ENCODE results near the gene ACOT7. TPM values are rescaled to one million over a fixed set of nuclear protein-coding genes. Genes with fewer than 3 reads are reported as not detected.
"Not testable (repeated sequence)": the region's sequence is repeated elsewhere in the genome, so short reads cannot be mapped to it uniquely, and the experiment has no call there.

ACOT7 gene
- total RNA-seq, 1 experiment from 2014 or later = 177 TPM

GRCh38 chr1:6410248-6410893 lies 16.8 kb upstream of the ACOT7 start:
- DNase-seq (ENCODE audit: low read depth) = no peak
- in situ Hi-C loops (cut with HindIII; ENCODE audit: low pct_unique_long_range_greater_than_20kb, low sequenced_read_pairs) = no loop called here

GRCh38 chr1:6409733-6410132 lies 16.2 kb upstream of the ACOT7 start:
- in situ Hi-C loops (cut with HindIII; ENCODE audit: low pct_unique_long_range_greater_than_20kb, low sequenced_read_pairs) = no loop called here
- no peak for DNase-seq (ENCODE audit: low read depth)

GRCh38 chr1:6409053-6409452 lies 15.5 kb upstream of the ACOT7 start:
- in situ Hi-C loops (cut with HindIII; ENCODE audit: low pct_unique_long_range_greater_than_20kb, low sequenced_read_pairs) = no loop called here
- DNase-seq (ENCODE audit: low read depth) = no peak

- DNase-seq (ENCODE audit: low read depth) = no peak
- in situ Hi-C loops (cut with HindIII; ENCODE audit: low pct_unique_long_range_greater_than_20kb, low sequenced_read_pairs) = no loop called here
Observed at GRCh38 chr1:6408023-6408422, 14.5 kb upstream of the ACOT7 start.

- DNase-seq (ENCODE audit: low read depth) = no peak
- in situ Hi-C loops (cut with HindIII; ENCODE audit: low pct_unique_long_range_greater_than_20kb, low sequenced_read_pairs) = no loop called here
Observed at GRCh38 chr1:6401673-6402072, 8.1 kb upstream of the ACOT7 start.

- DNase-seq (ENCODE audit: low read depth) = no peak
- in situ Hi-C loops (cut with HindIII; ENCODE audit: low pct_unique_long_range_greater_than_20kb, low sequenced_read_pairs) = no loop called here
Observed at GRCh38 chr1:6399294-6399693, 5.7 kb upstream of the ACOT7 start.

GRCh38 chr1:6397844-6398441 lies 4.4 kb upstream of the ACOT7 start:
- in situ Hi-C loops (cut with HindIII; ENCODE audit: low pct_unique_long_range_greater_than_20kb, low sequenced_read_pairs) = no loop called here
- no peak for DNase-seq (ENCODE audit: low read depth)

- in situ Hi-C loops (cut with HindIII; ENCODE audit: low pct_unique_long_range_greater_than_20kb, low sequenced_read_pairs) = no loop called here
- no peak for DNase-seq (ENCODE audit: low read depth)
Observed at GRCh38 chr1:6396998-6397397, 3.4 kb upstream of the ACOT7 start.

GRCh38 chr1:6395781-6396244 lies 2.2 kb upstream of the ACOT7 start:
- DNase-seq (ENCODE audit: low read depth); in situ Hi-C loops (cut with HindIII; ENCODE audit: low pct_unique_long_range_greater_than_20kb, low sequenced_read_pairs): not testable (repeated sequence)

GRCh38 chr1:6395130-6395529 lies 1.6 kb upstream of the ACOT7 start:
- DNase-seq (ENCODE audit: low read depth); in situ Hi-C loops (cut with HindIII; ENCODE audit: low pct_unique_long_range_greater_than_20kb, low sequenced_read_pairs): not testable (repeated sequence)

- no peak for DNase-seq (ENCODE audit: low read depth)
- in situ Hi-C loops (cut with HindIII; ENCODE audit: low pct_unique_long_range_greater_than_20kb, low sequenced_read_pairs) = no loop called here
Observed at GRCh38 chr1:6392809-6393399, 663 bp downstream of the ACOT7 start.

GRCh38 chr1:6391951-6392808 lies 1.4 kb downstream of the ACOT7 start:
- peak; percentile 32 for DNase-seq (ENCODE audit: low read depth)
- in situ Hi-C loops (cut with HindIII; ENCODE audit: low pct_unique_long_range_greater_than_20kb, low sequenced_read_pairs) = no loop called here

- DNase-seq (ENCODE audit: low read depth) = no peak
- in situ Hi-C loops (cut with HindIII; ENCODE audit: low pct_unique_long_range_greater_than_20kb, low sequenced_read_pairs) = no loop called here
Observed at GRCh38 chr1:6389971-6390370, 3.6 kb downstream of the ACOT7 start.

- DNase-seq (ENCODE audit: low read depth) = peak; percentile 63
- in situ Hi-C loops (cut with HindIII; ENCODE audit: low pct_unique_long_range_greater_than_20kb, low sequenced_read_pairs) = no loop called here
Observed at GRCh38 chr1:6386371-6386949, 7.1 kb downstream of the ACOT7 start.

GRCh38 chr1:6385488-6386191 lies 7.9 kb downstream of the ACOT7 start:
- DNase-seq (ENCODE audit: low read depth) = peak; percentile 95
- in situ Hi-C loops (cut with HindIII; ENCODE audit: low pct_unique_long_range_greater_than_20kb, low sequenced_read_pairs) = no loop called here

- in situ Hi-C loops (cut with HindIII; ENCODE audit: low pct_unique_long_range_greater_than_20kb, low sequenced_read_pairs) = no loop called here
- DNase-seq (ENCODE audit: low read depth) = peak; percentile 45
Observed at GRCh38 chr1:6384962-6385361, 8.6 kb downstream of the ACOT7 start.

GRCh38 chr1:6384135-6384534 lies 9.4 kb downstream of the ACOT7 start:
- no peak for DNase-seq (ENCODE audit: low read depth)
- in situ Hi-C loops (cut with HindIII; ENCODE audit: low pct_unique_long_range_greater_than_20kb, low sequenced_read_pairs) = no loop called here

GRCh38 chr1:6380037-6380436 lies 13.5 kb downstream of the ACOT7 start:
- in situ Hi-C loops (cut with HindIII; ENCODE audit: low pct_unique_long_range_greater_than_20kb, low sequenced_read_pairs) = no loop called here

More at GRCh38 chr1:6380037-6380436, 13.5 kb downstream of the ACOT7 start:
- DNase-seq (ENCODE audit: low read depth) = no peak

Measured in Caki2 (cell line).